HG03103 (cell line): ENCODE data around the gene EMC9.
A peak's percentile ranks its signal among the peaks of the same experiment; 100 is the strongest.

Experiments
- ATAC-seq: cut with Tn5 transposase; IDR thresholded peaks from one replicate; pipeline ENCODE4 v1.9.1; 2021; ENCODE audit warnings: low read depth; ENCODE audit not compliant: unreplicated experiment

The EMC9 gene

GRCh38 chr14:24093901-24094840 is 47.2 kb downstream of the EMC9 start, which contains the start of gene PCK2:
Gene PCK2 (plus strand): TSS chr14:24094311. CDS start chr14:24094406, 95 bp downstream.
- ATAC-seq = peak; percentile 44

- ATAC-seq = no peak
These were observed 48.0 kb downstream of the EMC9 start for GRCh38 chr14:24093207-24093900.

DNA sequence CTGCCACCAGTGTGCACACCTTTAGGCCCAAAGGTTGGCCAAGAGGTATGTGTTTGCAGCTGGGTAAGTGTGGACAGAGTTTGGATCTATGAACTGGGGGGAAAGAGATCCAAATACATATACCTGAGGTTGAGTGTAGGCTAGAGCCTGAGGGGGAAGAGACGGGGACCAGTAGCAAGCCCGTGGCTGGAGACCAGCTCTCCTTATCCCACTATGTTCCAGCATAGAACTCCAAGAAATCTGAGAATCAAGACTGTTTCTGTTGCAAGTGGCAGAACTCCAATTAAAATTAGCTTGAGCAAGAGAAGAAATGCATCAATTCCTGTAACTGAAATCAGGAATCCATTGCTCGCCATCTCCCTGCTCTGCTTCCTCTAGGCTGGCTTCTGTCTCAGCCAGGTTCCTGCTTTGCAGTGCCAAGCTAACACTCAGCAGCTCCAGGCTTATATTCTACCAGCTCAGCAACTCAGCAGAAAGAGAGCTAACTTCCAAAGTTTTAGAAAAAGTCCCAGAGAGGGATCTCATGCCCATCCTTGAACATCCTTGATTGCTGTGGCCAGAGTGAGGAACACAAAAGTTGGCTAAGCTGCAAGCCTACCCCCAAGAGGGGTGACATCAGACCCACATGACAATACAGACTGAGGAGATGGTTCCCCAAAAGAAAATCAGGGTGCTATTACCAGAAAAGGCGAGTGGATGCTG is 48.7 kb downstream of the EMC9 start:
- no peak for ATAC-seq

- ATAC-seq = no peak
These were observed 49.3 kb downstream of the EMC9 start for GRCh38 chr14:24092110-24092504.

- ATAC-seq = no peak
These were observed 51.5 kb downstream of the EMC9 start for GRCh38 chr14:24089890-24090289.
